Measurements from ENCODE around the gene HOXC10. TPM values are rescaled to one million over a fixed set of nuclear protein-coding genes. Genes with fewer than 3 reads are reported as not detected.

The HOXC10 gene
- total RNA-seq, 1 donor from 2014 or later: 0.85 TPM

DNA sequence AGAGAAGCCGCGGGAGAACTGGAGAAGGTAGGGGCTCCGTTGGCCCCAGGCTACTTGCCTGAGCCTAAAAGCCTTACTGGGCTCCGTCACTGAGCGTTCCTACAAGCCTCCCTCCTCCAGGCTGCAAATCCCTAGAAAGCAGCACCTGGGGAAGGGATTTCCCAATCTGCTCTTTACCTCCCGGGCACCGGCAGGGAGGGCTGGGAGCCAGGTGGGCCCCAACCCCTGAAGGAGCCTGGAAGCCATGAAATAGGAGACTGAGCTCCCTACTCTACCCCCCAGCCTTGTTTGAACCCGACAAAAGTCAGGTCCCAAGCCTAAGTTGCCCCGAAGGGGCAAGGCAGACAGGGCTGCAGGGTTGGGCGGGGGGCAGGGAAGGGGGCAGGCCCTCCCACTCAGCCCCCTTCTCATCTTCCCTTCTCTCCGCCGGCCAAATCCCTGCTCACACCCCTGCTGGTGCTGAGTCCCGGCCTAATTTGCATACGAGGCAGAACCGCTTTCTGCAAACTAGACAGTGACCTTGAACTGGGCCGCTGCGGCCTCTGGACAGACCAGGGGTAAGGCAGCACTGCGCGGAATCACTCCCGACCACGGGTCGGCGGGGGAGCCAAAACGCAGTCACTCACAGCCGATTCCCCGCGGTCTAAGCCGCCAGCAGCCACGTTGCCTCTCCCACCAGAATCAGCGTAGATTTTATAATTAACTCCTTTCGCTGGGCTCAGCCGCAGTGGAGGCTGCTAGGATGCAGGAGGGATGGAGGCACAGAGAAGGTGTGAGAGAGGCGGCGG lies 34.0 kb upstream of the HOXC10 start:
- no peak for DNase-seq

DNA sequence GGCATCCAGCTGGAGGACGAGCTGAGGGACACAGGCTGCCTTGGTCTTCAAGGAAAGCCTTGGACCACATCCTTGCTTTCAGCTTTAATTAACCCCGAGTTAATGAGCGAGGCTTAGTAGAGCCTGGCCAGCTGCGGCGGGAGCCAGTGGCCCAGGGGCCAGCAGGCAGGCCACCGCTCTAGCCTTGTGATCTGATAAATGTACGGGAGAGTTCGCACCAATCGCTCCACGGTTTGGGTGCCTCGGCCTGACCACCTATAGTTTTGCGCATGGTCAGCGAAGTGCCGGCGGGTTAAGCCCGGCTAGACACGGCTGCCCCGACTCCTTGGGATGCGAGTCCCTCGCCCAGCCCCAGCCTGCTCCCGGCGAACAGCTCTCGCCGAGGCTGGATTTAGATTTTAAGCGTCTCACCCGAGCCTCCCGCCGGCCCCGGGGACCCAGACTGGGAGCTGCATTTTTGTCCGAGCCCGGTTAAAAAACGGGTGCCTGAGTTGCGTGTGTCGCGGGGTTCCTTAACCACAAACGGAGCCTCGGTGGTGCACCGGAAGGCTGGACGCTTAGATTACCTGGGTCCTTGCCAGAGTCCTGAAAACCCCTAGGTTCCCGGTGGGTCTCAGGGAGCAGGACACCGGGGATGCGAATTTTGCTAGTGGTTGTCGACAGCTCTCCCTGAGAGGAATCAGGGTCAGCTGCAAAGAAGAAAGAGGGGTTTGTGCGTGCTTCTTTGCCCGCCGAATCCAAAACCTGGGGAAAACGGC lies 33.2 kb upstream of the HOXC10 start:
- DNase-seq: no peak

DNA sequence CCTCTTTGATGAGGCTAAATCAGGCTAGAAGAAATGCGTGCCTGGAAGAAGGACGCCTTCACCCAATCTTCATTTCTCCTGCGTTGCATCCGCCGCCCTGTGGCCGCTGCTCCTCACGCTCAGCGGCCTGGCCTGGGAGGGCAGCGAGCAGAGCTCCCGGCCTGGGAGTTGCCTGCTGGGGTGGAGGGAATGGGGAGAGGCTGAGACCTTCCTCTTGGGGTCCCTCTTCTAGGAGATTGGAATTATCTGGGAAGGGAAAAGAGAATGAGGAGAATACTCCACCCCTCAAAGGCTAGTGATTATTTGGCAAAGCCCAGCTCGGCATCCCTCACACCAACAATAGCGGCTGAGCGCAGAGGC lies 32.6 kb upstream of the HOXC10 start:
- no peak for DNase-seq

DNA sequence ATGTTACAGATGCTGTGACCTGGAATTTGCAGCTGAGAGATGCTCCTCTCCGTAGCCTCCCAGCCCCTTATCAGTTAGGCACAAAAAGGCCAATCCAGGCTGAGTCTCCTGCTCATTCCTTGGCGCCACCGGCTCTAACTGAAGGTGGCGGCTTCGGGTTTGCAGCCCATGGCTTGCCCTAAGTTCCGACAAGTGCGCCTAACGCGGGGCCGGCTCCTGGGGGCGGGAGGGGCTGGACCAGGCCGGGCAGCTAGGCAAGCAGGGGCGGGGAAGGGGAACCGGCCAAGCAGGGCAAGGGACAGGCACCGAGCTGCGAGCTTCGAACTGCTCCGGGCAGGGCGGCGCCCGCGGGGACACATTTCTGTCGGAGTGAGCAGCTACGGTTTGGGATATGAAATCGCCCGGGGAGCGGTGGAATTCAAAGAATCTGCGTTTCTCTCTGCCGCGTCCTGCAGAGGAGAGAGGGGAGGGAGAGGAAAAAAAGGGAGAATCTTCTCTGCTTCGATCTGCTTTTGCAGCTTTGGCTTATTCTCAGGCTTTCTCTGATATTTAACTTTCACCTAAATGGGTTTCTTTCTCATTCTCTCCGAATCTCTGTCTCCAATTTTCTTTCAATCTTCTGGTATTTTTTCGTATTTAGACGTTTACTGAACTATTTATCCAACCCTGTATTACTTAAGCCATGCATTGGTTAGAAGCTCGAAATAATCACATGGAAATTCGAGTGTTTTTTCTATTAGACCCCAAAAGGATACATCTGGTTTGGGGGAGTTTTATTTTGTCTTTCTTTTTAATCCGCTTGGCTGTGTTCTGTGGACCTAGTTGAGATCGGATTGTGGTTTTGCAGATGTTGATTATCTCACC lies 31.8 kb upstream of the HOXC10 start:
- DNase-seq: no peak

DNA sequence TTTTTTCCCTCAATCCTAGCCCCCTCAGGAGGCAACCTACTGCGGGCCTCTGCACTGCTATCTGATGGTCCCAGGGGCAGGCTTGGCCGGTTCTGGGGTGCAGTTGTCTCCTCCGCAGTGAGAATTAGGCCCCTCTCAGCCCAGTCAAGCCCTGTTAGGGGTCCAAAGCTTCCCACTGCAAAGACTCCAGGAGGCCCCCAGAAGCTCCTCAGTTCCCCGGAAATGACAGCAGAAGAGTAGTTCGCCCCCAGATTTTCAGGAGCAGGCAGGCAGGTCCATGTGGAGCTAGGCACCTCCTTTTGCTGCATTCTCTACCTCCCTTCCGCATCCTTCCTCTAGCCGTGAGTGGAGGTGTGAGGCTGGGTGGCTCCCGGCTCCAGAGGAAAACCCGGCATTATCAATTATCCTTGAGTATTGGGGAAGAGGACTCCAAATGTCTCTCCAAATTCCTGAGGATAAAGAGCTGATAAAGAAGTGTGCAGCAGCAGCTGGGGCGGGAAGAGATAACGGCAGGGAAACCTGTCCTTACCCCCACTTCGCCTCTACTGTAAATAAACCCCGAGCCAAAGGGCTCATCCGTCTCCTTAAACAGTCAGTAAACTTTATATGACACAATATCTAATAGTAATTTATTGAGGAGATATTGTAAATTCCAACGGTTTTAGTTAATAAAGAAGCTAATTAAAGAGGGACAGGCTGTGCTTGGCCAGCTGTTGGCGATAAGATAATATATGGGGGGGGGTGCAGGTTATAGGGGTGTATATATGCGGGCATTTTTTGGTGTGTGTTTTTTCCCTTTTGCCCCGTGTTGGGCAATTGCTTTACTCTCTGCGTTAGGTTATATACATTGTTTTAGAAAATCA lies 30.9 kb upstream of the HOXC10 start:
- no peak for DNase-seq

DNA sequence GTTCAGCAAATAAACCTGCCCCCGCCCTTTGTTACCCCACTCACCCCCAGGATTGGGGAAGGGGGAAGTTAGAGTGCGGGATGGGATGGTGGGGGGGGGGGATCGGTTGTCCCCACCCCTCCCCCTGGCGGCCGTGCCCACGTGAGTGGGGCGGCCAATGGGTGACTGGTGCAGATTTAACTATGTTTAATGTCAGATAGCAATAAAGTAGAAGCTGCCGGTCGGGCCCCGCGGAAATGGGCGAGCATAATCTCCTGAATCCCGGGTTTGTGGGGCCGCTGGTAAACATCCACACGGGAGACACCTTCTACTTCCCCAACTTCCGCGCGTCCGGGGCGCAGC lies 30.3 kb upstream of the HOXC10 start, which contains the start of gene HOXC12:
Gene HOXC12 (plus strand): TSS at position 210 of the 342 bp plus-strand sequence. CDS start 27 bp downstream, at position 237.
- DNase-seq: no peak

DNA sequence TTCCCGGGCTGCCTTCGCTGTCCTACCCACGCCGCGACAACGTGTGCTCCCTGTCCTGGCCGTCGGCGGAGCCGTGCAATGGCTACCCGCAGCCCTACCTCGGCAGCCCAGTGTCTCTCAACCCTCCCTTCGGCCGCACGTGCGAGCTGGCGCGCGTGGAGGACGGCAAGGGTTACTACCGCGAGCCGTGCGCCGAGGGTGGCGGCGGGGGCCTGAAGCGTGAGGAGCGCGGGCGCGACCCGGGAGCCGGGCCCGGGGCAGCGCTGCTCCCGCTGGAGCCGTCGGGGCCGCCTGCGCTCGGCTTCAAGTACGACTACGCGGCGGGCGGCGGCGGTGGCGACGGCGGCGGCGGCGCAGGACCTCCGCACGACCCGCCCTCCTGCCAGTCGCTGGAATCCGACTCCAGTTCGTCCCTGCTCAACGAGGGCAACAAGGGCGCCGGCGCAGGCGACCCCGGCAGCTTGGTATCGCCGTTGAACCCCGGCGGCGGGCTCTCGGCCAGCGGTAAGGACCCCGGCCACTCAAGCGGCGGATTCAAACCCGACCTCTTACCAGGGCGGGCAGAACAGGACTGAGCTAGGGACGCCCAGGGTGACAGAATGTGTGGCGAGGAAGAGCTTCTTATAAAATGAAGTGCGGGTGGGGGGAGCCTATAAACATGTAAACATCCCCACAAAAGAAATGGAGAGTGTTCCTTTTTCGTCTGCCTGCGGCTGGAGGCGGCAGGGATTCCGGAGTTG lies 29.7 kb upstream of the HOXC10 start:
- no peak for DNase-seq

DNA sequence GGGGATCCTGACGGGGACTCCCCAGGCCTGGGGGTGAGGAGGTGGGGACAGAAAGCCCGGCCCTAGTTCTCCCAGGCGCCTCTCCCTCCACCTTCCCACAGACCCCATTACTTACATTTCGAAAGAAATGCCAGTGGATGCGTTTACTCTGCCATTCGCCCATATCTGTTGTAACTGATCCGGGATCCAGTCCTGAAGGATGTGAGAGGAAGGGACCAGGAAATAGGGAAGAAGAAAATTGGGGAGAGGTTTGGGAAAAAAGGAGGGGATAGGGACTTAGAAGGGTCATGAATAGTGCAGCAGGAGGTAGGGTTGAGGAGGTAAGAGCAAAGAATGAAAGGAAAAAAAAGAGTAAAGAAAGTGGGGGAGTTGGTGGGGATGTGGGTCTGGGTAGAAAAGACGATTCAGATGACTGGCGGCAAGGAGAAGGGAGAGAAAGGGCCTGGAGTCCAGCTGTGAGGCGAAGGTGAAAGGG lies 29.1 kb upstream of the HOXC10 start:
- no peak for DNase-seq

DNA sequence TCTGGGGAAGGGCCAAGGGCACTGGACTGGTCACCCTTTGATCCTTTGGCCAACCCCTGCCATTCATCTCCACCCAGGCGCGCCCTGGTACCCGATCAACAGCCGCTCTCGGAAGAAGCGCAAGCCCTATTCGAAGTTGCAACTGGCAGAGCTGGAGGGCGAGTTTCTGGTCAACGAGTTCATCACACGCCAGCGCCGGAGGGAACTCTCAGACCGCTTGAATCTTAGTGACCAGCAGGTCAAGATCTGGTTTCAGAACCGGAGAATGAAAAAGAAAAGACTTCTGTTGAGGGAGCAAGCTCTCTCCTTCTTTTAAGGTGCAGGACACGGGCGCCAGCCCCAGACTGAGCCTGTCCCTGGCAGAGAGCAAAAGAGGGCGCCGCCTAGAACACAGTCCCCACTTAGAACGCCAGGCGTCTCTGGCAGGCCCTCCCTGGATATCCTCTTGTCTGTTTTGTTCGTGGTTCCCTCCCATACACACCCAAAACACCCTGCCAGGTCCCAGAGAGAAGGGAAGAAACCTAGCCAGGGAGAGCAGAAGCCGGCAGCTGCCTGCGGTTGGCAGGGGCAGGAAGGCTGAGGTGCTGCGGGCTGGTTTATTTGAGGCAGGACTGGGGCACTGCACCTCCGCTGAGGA lies 28.6 kb upstream of the HOXC10 start:
- no peak for DNase-seq

DNA sequence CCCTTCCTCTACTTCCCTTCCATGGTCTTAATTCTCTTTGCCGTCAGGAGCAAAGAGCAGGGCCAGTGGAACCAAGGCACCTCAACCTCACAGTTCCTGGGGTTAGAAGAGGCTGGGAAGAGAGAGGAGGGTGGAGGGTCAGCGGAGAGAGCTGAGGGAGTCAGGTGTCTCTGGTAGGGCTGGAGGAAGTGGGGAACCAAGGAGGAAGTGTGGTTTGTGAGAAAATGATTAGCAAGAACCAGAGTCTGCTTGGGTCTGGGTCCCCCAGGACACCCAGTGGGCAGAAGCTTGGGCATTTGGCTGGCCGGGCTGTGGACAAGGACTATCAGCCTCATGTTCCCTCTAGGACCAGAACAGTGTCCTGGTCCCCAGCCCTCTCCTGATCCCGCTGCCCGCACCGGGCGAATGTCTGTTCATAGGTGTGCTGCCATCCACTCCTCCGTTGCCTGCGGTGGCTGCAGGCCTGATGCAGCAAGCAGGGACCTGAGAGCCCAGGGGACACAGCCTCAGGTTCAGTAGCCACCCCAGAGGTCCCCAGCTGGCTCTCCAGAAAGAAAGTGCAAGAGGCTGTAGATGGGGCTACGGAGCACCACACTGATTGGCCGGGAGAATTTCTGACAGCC lies 27.9 kb upstream of the HOXC10 start:
- DNase-seq: no peak

DNA sequence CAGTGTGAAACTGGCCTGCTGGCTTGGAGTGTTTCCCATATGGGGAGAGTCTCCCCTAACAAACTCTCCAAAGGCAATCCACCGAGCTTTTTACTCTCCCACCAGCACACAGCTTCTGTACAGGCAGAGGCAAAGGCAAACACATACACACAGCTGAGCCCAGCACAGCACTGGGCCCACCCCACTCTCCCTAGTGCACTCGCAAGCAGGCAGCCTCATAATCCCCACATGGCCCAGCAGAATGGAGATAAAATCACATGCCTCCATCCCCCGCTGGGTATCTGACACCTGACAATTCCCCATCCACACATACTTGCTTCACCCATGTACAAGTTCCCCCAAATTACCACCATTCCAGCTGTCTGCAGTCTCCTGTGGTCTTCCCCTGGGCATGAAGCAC lies 26.8 kb upstream of the HOXC10 start:
- DNase-seq: no peak

DNA sequence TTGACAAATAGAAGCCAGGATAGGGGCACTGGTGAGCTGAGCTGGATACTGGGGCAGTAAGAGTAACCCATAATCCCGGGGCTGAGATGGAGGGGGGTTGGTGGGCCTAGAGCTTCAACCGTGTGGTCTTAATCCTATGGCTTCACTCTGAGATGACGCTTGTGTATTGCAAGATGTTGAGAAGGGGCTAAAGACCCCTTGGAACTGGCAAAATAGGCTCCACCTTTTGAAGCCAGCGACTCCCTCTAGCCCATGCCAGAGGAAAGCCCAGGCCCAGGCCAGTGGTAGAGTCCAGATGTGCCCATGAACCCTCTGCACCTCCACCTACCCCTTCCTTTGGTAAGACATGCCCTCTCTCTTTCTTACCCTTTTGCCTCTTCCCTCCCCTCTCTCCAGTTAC lies 25.6 kb upstream of the HOXC10 start:
- no peak for DNase-seq

DNA sequence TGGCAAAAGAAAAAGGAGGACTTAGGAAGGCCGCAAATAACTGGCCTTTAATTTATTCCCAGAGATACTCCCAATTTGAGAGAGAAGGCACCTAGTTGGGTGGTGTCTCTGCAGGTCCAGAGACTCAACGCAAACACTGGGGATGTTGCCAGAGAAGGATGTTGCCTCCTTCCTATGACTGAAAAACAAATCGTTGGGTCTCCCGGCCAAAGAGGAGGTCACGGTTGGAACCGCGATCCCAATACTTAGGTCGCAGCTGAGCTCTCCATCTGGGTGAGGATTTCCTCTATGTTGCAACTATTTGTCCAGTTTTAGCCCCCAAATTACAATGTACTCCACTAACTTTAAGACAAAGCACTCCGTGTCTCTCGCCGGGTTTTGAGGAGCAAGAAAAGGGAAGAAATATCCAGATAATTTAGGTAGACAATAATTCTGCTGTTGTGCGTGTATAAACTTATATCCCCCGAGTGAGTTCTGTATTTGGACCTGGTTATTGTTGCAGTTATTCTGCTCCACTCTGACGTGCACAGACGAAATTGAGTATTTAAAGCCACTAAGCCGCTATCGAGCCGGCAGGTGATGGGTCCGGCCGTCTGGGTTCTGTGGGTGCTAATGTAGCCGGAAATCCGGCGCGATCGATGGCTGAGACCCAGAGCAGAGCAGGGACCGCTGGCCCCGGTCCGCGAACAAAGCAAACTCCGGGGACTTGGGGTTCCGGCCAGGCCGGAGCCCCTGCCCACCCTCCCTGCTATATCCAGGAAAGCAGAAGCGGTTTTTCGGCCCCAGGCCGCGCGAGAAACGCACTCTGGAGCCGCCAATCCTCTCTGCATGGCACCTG lies 24.5 kb upstream of the HOXC10 start:
- DNase-seq: no peak

DNA sequence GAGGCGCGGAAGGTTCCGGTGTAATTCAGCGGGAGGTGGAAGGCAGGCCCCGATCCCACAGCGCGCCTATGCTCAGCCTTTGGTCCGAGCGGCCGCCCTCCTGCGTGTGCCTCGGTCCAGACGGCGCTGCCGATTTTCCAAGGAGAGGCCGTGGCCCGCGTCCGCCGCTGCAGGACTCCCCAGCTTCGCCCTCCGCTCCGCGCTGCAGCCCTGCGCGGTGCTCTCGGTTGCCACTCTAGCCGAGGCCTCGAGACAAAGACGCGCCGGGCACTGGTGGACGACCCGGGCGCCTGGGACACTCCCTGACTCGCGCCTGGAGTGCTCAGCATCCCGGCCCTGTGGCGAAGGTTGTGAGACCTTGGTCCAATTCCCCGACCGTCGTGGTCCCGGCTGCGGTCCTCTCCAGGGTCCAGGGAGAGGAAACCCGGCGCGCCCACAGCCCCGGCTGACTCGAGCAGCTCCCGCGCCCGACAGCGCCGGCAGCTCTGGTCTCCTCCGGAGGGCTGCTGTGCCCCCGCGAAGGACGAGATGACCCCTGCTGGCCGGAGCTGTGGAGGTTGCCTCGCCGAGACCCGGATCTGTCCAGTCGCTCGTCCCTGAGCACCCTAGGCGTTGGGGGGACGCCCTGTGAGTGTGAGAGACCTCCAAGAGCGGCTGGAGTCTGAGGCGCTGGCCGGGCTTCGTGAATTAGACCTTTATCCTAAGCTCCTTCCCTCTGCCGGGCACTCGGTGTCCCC lies 23.8 kb upstream of the HOXC10 start:
- no peak for DNase-seq

DNA sequence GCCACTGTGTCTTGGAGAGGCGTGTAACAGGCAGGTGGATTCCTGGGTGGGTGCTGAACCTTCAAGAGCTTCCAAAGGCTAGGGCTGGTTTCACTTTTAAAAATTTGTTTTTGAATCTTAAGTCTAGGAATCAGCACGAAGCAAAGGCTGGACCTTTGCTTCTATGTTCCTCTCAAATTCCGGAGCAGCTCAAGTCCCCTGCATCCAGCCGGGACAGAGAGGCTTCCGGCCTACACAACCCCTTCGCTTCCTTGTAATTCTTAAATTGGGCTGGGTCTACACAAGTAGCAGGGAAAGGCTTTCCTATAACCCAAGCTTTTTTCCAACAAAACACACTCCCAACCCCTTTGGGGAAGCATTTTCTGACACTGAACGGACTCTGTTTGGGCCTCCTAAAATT lies 21.9 kb upstream of the HOXC10 start:
- no peak for DNase-seq

DNA sequence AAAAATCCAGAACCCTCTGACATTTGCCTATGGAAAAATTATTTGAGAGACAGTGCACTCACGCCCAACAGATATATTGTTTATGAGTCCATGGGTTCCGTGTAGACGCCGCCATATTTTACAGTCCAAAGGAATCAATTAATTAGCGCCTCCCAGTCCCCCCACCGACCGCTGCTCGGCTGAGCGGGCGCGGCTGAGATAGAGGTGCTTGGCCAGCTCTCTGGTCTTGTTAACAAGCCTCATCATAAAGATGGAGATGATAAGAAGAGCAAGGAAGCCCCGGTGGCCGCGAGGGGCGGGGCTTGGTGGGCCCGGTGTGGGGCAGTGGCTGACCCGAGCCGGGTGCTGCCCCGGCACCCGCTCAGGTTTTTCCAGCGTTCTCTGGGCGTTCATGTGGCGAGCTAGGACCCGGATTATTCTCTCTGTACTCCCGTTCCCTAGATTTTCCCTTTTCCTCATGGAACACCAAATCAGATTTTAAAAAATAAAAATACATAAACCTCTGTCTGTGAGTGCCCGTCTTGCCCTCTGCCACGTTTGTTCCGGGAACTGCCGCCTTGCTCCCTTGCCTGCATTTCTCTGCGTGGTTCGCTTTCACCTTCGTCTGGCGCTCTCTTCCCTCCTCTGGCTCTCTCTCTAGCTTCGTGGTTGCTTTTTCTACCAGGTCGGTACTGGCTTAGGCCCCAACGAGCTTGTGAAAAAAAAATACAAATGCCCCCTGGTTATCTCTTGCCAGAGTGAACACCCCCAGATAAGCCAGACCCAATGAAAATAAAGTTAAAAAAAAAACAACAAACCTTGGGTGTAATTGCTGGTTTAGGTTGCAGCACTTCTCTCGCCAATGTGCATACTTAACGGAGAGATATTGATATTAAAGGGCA lies 21.3 kb upstream of the HOXC10 start:
- DNase-seq: no peak

DNA sequence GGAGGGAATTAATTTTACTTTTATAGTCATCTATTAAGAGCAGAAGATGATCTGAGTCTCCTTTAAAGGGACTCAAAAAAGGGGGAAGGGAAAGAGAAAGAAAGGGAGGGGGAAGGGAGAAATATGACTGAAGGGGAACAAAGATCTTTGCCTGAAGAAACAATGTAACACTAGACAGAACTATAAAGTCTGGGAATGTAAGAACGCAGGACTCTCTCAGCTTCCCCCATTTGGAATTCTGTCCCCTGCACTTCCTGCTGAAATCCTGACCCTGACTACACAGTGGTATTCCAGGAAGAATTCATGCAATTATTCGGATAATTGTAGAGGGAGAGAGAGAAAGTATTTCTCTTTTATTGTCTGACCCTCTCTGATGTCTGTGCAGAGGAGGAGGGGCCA lies 20.6 kb upstream of the HOXC10 start:
- no peak for DNase-seq

Measured in dermis blood vessel endothelial cell (primary cell).